Activated naive CD8-positive, alpha-beta T cell treated with anti-CD3 and anti-CD28 coated beads for 36 hours (primary cell): ENCODE measurements around the gene AP3B2. TPM values are rescaled to one million over a fixed set of nuclear protein-coding genes. Genes with fewer than 3 reads are reported as not detected.
"Not testable (repeated sequence)": the region's sequence is repeated elsewhere in the genome, so short reads cannot be mapped to it uniquely, and the experiment has no call there.

Experiments used
- DNase-seq: peaks from one replicate; pipeline ENCODE4 v3.0.0; 2021
- H3K27ac Mint-ChIP-seq: one replicate; pipeline ENCODE4 v1.8.0; 2022; ENCODE audit warnings: mild to moderate bottlenecking, moderate library complexity, mixed read lengths
- H3K27me3 Mint-ChIP-seq: one replicate; pipeline ENCODE4 v1.8.0; 2022; ENCODE audit warnings: mild to moderate bottlenecking, mixed read lengths
- H3K36me3 Mint-ChIP-seq: one replicate; pipeline ENCODE4 v1.8.0; 2021; ENCODE audit warnings: mild to moderate bottlenecking, mixed read lengths
- H3K4me1 Mint-ChIP-seq: one replicate; pipeline ENCODE4 v1.8.0; 2021; ENCODE audit warnings: mixed read lengths
- H3K4me3 Mint-ChIP-seq: one replicate; pipeline ENCODE4 v1.8.0; 2022; ENCODE audit warnings: mild to moderate bottlenecking, moderate library complexity, mixed read lengths
- H3K9me3 Mint-ChIP-seq: one replicate; pipeline ENCODE4 v1.8.0; 2022; ENCODE audit warnings: mixed read lengths
- total RNA-seq, 2 experiments: library from RNA; stranded (reverse); gene quantifications; one replicate each; pipeline ENCODE4 v1.2.3, GENCODE V29; 2021

Gene AP3B2
- total RNA-seq, 2 experiments from 2014 or later = 0.10 to 0.30 TPM

GRCh38 chr15:82710926-82711490, 1.3 kb upstream of the AP3B2 start:
- no peak for DNase-seq
- no peak overlapping the region for H3K27ac Mint-ChIP-seq
- no peaks in the 10 kb centered on the region for H3K36me3 Mint-ChIP-seq
- H3K9me3 Mint-ChIP-seq = no peaks in the 10 kb centered on the region
- no peaks in the 10 kb centered on the region for H3K4me1 Mint-ChIP-seq
- H3K27me3 Mint-ChIP-seq = peaks cover 25% of the 10 kb centered on the region
- no peak overlapping the region for H3K4me3 Mint-ChIP-seq

- Mint-ChIP-seq H3K9me3 (no peaks in the 10 kb centered on the region), H3K27me3 (peaks cover 25% of the 10 kb centered on the region)
These were observed 507 bp upstream of the AP3B2 start for GRCh38 chr15:82710208-82710555.

GRCh38 chr15:82709081-82709420, 624 bp downstream of the AP3B2 start:
- H3K4me3 Mint-ChIP-seq = no peak overlapping the region
- no peak overlapping the region for H3K27ac Mint-ChIP-seq
- no peaks in the 10 kb centered on the region for H3K9me3 Mint-ChIP-seq
- no peaks in the 10 kb centered on the region for H3K4me1 Mint-ChIP-seq
- peaks cover 25% of the 10 kb centered on the region for H3K27me3 Mint-ChIP-seq
- no peak for DNase-seq
- no peaks in the 10 kb centered on the region for H3K36me3 Mint-ChIP-seq

More at GRCh38 chr15:82710208-82710555, 507 bp upstream of the AP3B2 start:
- H3K27ac Mint-ChIP-seq = no peak overlapping the region
- no peaks in the 10 kb centered on the region for H3K36me3 Mint-ChIP-seq
- no peak for DNase-seq
- no peaks in the 10 kb centered on the region for H3K4me1 Mint-ChIP-seq
- peak overlapping the region; percentile 38 for H3K4me3 Mint-ChIP-seq

GRCh38 chr15:82705856-82706255, 3.8 kb downstream of the AP3B2 start:
- not testable (repeated sequence) for H3K27ac Mint-ChIP-seq, H3K4me3 Mint-ChIP-seq, DNase-seq, H3K9me3 Mint-ChIP-seq, H3K4me1 Mint-ChIP-seq, H3K27me3 Mint-ChIP-seq, H3K36me3 Mint-ChIP-seq

GRCh38 chr15:82699726-82700125, 9.9 kb downstream of the AP3B2 start:
- Mint-ChIP-seq H3K4me3 (no peak overlapping the region), H3K27me3 (no peaks in the 10 kb centered on the region), H3K4me1 (no peaks in the 10 kb centered on the region), H3K36me3 (no peaks in the 10 kb centered on the region), H3K9me3 (no peaks in the 10 kb centered on the region), H3K27ac (no peak overlapping the region)
- DNase-seq = no peak

GRCh38 chr15:82698711-82699345, 10.8 kb downstream of the AP3B2 start:
- H3K27ac Mint-ChIP-seq = no peak overlapping the region
- no peaks in the 10 kb centered on the region for H3K4me1 Mint-ChIP-seq
- H3K9me3 Mint-ChIP-seq = no peaks in the 10 kb centered on the region
- H3K36me3 Mint-ChIP-seq = no peaks in the 10 kb centered on the region
- DNase-seq = no peak
- H3K27me3 Mint-ChIP-seq = no peaks in the 10 kb centered on the region
- H3K4me3 Mint-ChIP-seq = no peak overlapping the region

GRCh38 chr15:82697735-82698407, 11.8 kb downstream of the AP3B2 start:
- Mint-ChIP-seq H3K4me1 (no peaks in the 10 kb centered on the region), H3K9me3 (no peaks in the 10 kb centered on the region), H3K27ac (no peak overlapping the region), H3K27me3 (no peaks in the 10 kb centered on the region), H3K4me3 (no peak overlapping the region), H3K36me3 (no peaks in the 10 kb centered on the region)
- DNase-seq = no peak

GRCh38 chr15:82692171-82692570, 17.5 kb downstream of the AP3B2 start:
- H3K27me3 Mint-ChIP-seq = peaks cover 4% of the 10 kb centered on the region
- H3K9me3 Mint-ChIP-seq = no peaks in the 10 kb centered on the region
- no peak for DNase-seq
- no peaks in the 10 kb centered on the region for H3K4me1 Mint-ChIP-seq
- H3K36me3 Mint-ChIP-seq = no peaks in the 10 kb centered on the region
- no peak overlapping the region for H3K4me3 Mint-ChIP-seq
- no peak overlapping the region for H3K27ac Mint-ChIP-seq

- no peaks in the 10 kb centered on the region for H3K4me1 Mint-ChIP-seq
- no peak overlapping the region for H3K27ac Mint-ChIP-seq
- H3K9me3 Mint-ChIP-seq = no peaks in the 10 kb centered on the region
- peaks cover 8% of the 10 kb centered on the region for H3K27me3 Mint-ChIP-seq
- no peak overlapping the region for H3K4me3 Mint-ChIP-seq
- no peak for DNase-seq
- no peaks in the 10 kb centered on the region for H3K36me3 Mint-ChIP-seq
These were observed 20.5 kb downstream of the AP3B2 start for GRCh38 chr15:82689147-82689546.

- Mint-ChIP-seq H3K27me3 (peaks cover 8% of the 10 kb centered on the region), H3K27ac (no peak overlapping the region), H3K36me3 (no peaks in the 10 kb centered on the region), H3K4me3 (no peak overlapping the region), H3K9me3 (no peaks in the 10 kb centered on the region), H3K4me1 (no peaks in the 10 kb centered on the region)
- no peak for DNase-seq
These were observed 21.0 kb downstream of the AP3B2 start for GRCh38 chr15:82688691-82689090.

- Mint-ChIP-seq H3K36me3 (no peaks in the 10 kb centered on the region), H3K27ac (no peak overlapping the region), H3K4me1 (peaks cover 10% of the 10 kb centered on the region)
These were observed 28.3 kb downstream of the AP3B2 start for GRCh38 chr15:82681371-82681770.

GRCh38 chr15:82680200-82681102, 29.2 kb downstream of the AP3B2 start:
- Mint-ChIP-seq H3K4me3 (peak overlapping the region; percentile 88), H3K4me1 (peaks cover 10% of the 10 kb centered on the region), H3K27me3 (no peaks in the 10 kb centered on the region), H3K36me3 (no peaks in the 10 kb centered on the region), H3K27ac (peak overlapping the region; percentile 83), H3K9me3 (no peaks in the 10 kb centered on the region)
- peak; percentile 82 for DNase-seq

More at GRCh38 chr15:82681371-82681770, 28.3 kb downstream of the AP3B2 start:
- Mint-ChIP-seq H3K27me3 (peaks cover 4% of the 10 kb centered on the region), H3K9me3 (no peaks in the 10 kb centered on the region), H3K4me3 (peak overlapping the region; percentile 88)
- no peak for DNase-seq

- Mint-ChIP-seq H3K4me1 (peaks cover 10% of the 10 kb centered on the region), H3K4me3 (peak overlapping the region; percentile 78), H3K9me3 (no peaks in the 10 kb centered on the region), H3K27me3 (no peaks in the 10 kb centered on the region), H3K27ac (no peak overlapping the region), H3K36me3 (no peaks in the 10 kb centered on the region)
- no peak for DNase-seq
These were observed 30.0 kb downstream of the AP3B2 start for GRCh38 chr15:82679626-82680199.

- Mint-ChIP-seq H3K9me3 (no peaks in the 10 kb centered on the region), H3K27me3 (no peaks in the 10 kb centered on the region), H3K4me1 (peaks cover 10% of the 10 kb centered on the region), H3K27ac (no peak overlapping the region), H3K36me3 (no peaks in the 10 kb centered on the region), H3K4me3 (no peak overlapping the region)
- no peak for DNase-seq
These were observed 31.9 kb downstream of the AP3B2 start for GRCh38 chr15:82677720-82678323.
